GM21447 (cell line): ENCODE data around the gene FRMD5.
"Not testable (repeated sequence)": the region's sequence is repeated elsewhere in the genome, so short reads cannot be mapped to it uniquely, and the experiment has no call there.

ENCODE experiments used
- ATAC-seq: cut with Tn5 transposase; IDR thresholded peaks from one replicate; pipeline ENCODE4 v1.9.1; 2021; ENCODE audit not compliant: unreplicated experiment

Gene FRMD5

GRCh38 chr15:44195151-44195740, at the start of gene FRMD5:
TSS of gene FRMD5 (minus strand) at chr15:44195271.
- ATAC-seq = peak; percentile 98

GRCh38 chr15:44243829-44244228, 48.8 kb upstream of the FRMD5 start:
- ATAC-seq = no peak

- ATAC-seq = no peak
Observed at GRCh38 chr15:44243141-44243540, 48.1 kb upstream of the FRMD5 start.

GRCh38 chr15:44231842-44232241, 36.8 kb upstream of the FRMD5 start:
- ATAC-seq = no peak

- ATAC-seq = not testable (repeated sequence)
Observed at GRCh38 chr15:44229301-44229700, 34.2 kb upstream of the FRMD5 start.

- ATAC-seq = no peak
Observed at GRCh38 chr15:44227584-44227983, 32.5 kb upstream of the FRMD5 start.

GRCh38 chr15:44227001-44227400, 31.9 kb upstream of the FRMD5 start:
- not testable (repeated sequence) for ATAC-seq

- ATAC-seq = no peak
Observed at GRCh38 chr15:44222478-44222877, 27.4 kb upstream of the FRMD5 start.

- no peak for ATAC-seq
Observed at GRCh38 chr15:44219073-44219472, 24.0 kb upstream of the FRMD5 start.

- ATAC-seq = no peak
Observed at GRCh38 chr15:44216958-44217357, 21.9 kb upstream of the FRMD5 start.

- no peak for ATAC-seq
Observed at GRCh38 chr15:44215594-44215993, 20.5 kb upstream of the FRMD5 start.

- no peak for ATAC-seq
Observed at GRCh38 chr15:44208956-44209355, 13.9 kb upstream of the FRMD5 start.

- no peak for ATAC-seq
Observed at GRCh38 chr15:44207643-44208042, 12.6 kb upstream of the FRMD5 start.

- no peak for ATAC-seq
Observed at GRCh38 chr15:44199393-44199792, 4.3 kb upstream of the FRMD5 start.

- ATAC-seq = peak; percentile 32
Observed at GRCh38 chr15:44194323-44195150, 534 bp downstream of the FRMD5 start.

GRCh38 chr15:44193651-44194322, 1.3 kb downstream of the FRMD5 start:
- ATAC-seq = no peak

GRCh38 chr15:44188795-44189194, 6.3 kb downstream of the FRMD5 start:
- ATAC-seq = no peak

GRCh38 chr15:44186705-44187104, 8.4 kb downstream of the FRMD5 start:
- ATAC-seq = no peak

GRCh38 chr15:44183363-44183762, 11.7 kb downstream of the FRMD5 start:
- no peak for ATAC-seq

- no peak for ATAC-seq
Observed at GRCh38 chr15:44181410-44181809, 13.7 kb downstream of the FRMD5 start.

- no peak for ATAC-seq
Observed at GRCh38 chr15:44177139-44177538, 17.9 kb downstream of the FRMD5 start.

- ATAC-seq = no peak
Observed at GRCh38 chr15:44173813-44174212, 21.3 kb downstream of the FRMD5 start.
